HepG2 (cell line): ENCODE data around the gene ABHD17C. TPM values are rescaled to one million over a fixed set of nuclear protein-coding genes. Genes with fewer than 3 reads are reported as not detected.

Experiments
- ATAC-seq: fragments of 200-7000 bp; cut with Tn5 transposase; 3 replicates; pipeline ENCODE4 v1.9.1; 2020; ENCODE audit warnings: mild to moderate bottlenecking, moderate library complexity
- BruUV-seq: library from RNA; stranded (reverse); fragments of 400-500 nt; replicated peaks from 2 replicates; lab custom pipeline; 2021; lab: Mats Ljungman, UMichigan
- CTCF ChIA-PET: fragments of 300-600 bp; formaldehyde crosslinking; extraction: SDS; loops from one replicate; lab custom pipeline; 2021; ENCODE audit warnings: low total read pairs, inconsistent platforms, low intra/inter-chr PET ratio; lab: Yijun Ruan, JAX
- POLR2A ChIA-PET: fragments of 350-600 bp; sonication (Branson Sonifier 250); formaldehyde crosslinking; loops from one replicate; lab custom pipeline; 2020; ENCODE audit warnings: antibody characterized with exemption, inconsistent platforms; lab: Yijun Ruan, JAX
- DNase-seq: peaks from one replicate; pipeline ENCODE4 v3.0.0-alpha.2; 2015; ENCODE audit warnings: low spot score
- FAIRE-seq: peaks from 3 replicates; lab custom pipeline; 2011; peaks lifted over from hg19 to GRCh38; lab: Jason Lieb, UNC
- H2AFZ ChIP-seq: one replicate; pipeline ENCODE4 v1.6.1; 2011; ENCODE audit warnings: low read length, inconsistent platforms
- H3K27ac ChIP-seq: fragments of 300-600 bp; 3 replicates; pipeline ENCODE4 v1.8.0; 2011; ENCODE audit warnings: mixed run types, mild to moderate bottlenecking, mixed read lengths, low read length, inconsistent platforms; ENCODE audit not compliant: insufficient read depth; ENCODE audit errors: extremely low read length
- H3K27me3 ChIP-seq, 2 experiments: fragments of 200-600 bp in 1 of 2; 2 replicates in 1 of 2; 3 replicates in 1 of 2; pipeline versions ENCODE4 v1.6.0 to v1.8.0; 2011; ENCODE audit warnings: low read length in 2 of 2, mild to moderate bottlenecking in 2 of 2, moderate library complexity in 2 of 2, inconsistent platforms in 1 of 2; ENCODE audit not compliant: insufficient read depth in 2 of 2, control insufficient read depth in 1 of 2
- H3K36me3 ChIP-seq, 2 experiments: fragments of 200-600 bp in 1 of 2; replicated peaks in 1 of 2; 2 replicates in 1 of 2; 3 replicates in 1 of 2; pipeline versions ENCODE4 v1.5.1 to v1.8.0; 2011; ENCODE audit warnings: low read length in 2 of 2, inconsistent platforms in 1 of 2; ENCODE audit not compliant: insufficient read depth in 2 of 2, control insufficient read depth in 1 of 2
- H3K4me1 ChIP-seq: 2 replicates; pipeline ENCODE4 v1.5.1; 2012; ENCODE audit warnings: low read length, inconsistent platforms; ENCODE audit not compliant: insufficient read depth
- H3K4me2 ChIP-seq: 2 replicates; pipeline ENCODE4 v1.6.0; 2011; ENCODE audit warnings: low read depth, low read length, inconsistent platforms
- H3K4me3 ChIP-seq, 3 experiments: fragments of 200-600 bp in 1 of 3; sonication (generic), shearing (Covaris generic) in 1 of 3; replicated peaks in 1 of 3; 2 replicates each; pipeline ENCODE4 v1.5.1; 2011 to 2016; ENCODE audit warnings: low read length in 3 of 3, inconsistent platforms in 2 of 3, low read depth in 2 of 3, mild to moderate bottlenecking in 2 of 3, control low read depth in 1 of 3, mixed read lengths in 1 of 3; ENCODE audit not compliant: insufficient read depth in 1 of 3
- H3K79me2 ChIP-seq: one replicate; pipeline ENCODE4 v1.6.1; 2011; ENCODE audit warnings: low read length, inconsistent platforms; ENCODE audit not compliant: insufficient read depth
- H3K9ac ChIP-seq: 2 replicates; pipeline ENCODE4 v1.6.0; 2011; ENCODE audit warnings: mild to moderate bottlenecking, low read depth, low read length, inconsistent platforms; ENCODE audit not compliant: insufficient read depth
- H3K9me3 ChIP-seq: 2 replicates; pipeline ENCODE4 v1.5.1; 2012; ENCODE audit warnings: mild to moderate bottlenecking, low read length
- H4K20me1 ChIP-seq: 2 replicates; pipeline ENCODE4 v1.6.0; 2011; ENCODE audit warnings: inconsistent platforms, mild to moderate bottlenecking, low read length, moderate library complexity; ENCODE audit not compliant: insufficient read depth
- GATA4 ChIP-seq: sonication (generic); IDR thresholded peaks from 2 replicates; pipeline ENCODE4 v1.6.1; 2016; ENCODE audit warnings: antibody characterized with exemption, low read depth, borderline replicate concordance
- HCFC1 ChIP-seq: fragments of 150-350 bp; IDR thresholded peaks from 2 replicates; pipeline ENCODE4 v1.6.1; 2014; ENCODE audit warnings: low read depth, low read length
- KDM6A ChIP-seq: IDR thresholded peaks from 2 replicates; pipeline ENCODE4 v1.6.1; 2016; ENCODE audit warnings: low read depth
- KLF15 ChIP-seq: sonication (generic); formaldehyde crosslinking; IDR thresholded peaks from 2 replicates; pipeline ENCODE4 v1.8.1; 2023; ENCODE audit warnings: borderline replicate concordance, mild to moderate bottlenecking, inconsistent platforms, missing genetic modification reagents, mixed read lengths
- NAIF1 ChIP-seq: sonication (generic); formaldehyde crosslinking; IDR thresholded peaks from 2 replicates; pipeline ENCODE4 v1.5.0; 2020; ENCODE audit warnings: mild to moderate bottlenecking, missing genetic modification reagents, borderline replicate concordance
- SNAPC2 ChIP-seq: sonication (generic); formaldehyde crosslinking; IDR thresholded peaks from 2 replicates; pipeline ENCODE4 v1.8.1; 2022; ENCODE audit warnings: mild to moderate bottlenecking, missing genetic modification reagents
- TEAD2 ChIP-seq: sonication (generic); formaldehyde crosslinking; IDR thresholded peaks from 2 replicates; pipeline ENCODE4 v1.9.0; 2021; ENCODE audit warnings: missing genetic modification reagents
- ZBTB26 ChIP-seq: IDR thresholded peaks from 2 replicates; pipeline ENCODE4 v1.6.1; 2016; ENCODE audit warnings: missing compliant biosample characterization, missing genetic modification reagents, borderline replicate concordance
- ZFP1 ChIP-seq: IDR thresholded peaks from 2 replicates; pipeline ENCODE4 v1.6.1; 2016
- ZFP36L1 ChIP-seq: sonication (generic); formaldehyde crosslinking; IDR thresholded peaks from 2 replicates; pipeline ENCODE4 v1.8.0; 2022; ENCODE audit warnings: mild to moderate bottlenecking, missing genetic modification reagents, moderate library complexity
- ZKSCAN1 ChIP-seq: fragments of 150-350 bp; IDR thresholded peaks from 2 replicates; pipeline ENCODE4 v1.6.1; 2014; ENCODE audit warnings: low read length
- ZNF547 ChIP-seq: sonication (generic); formaldehyde crosslinking; IDR thresholded peaks from 2 replicates; pipeline ENCODE4 v1.5.1; 2020; ENCODE audit warnings: mild to moderate bottlenecking, missing genetic modification reagents
- ZNF558 ChIP-seq: sonication (generic); formaldehyde crosslinking; IDR thresholded peaks from 2 replicates; pipeline ENCODE4 v1.9.0; 2022; ENCODE audit warnings: mild to moderate bottlenecking, missing genetic modification reagents, borderline replicate concordance
- ZNF7 ChIP-seq: IDR thresholded peaks from 2 replicates; pipeline ENCODE4 v1.6.1; 2016; ENCODE audit warnings: missing biosample characterization, missing genetic modification reagents
- WGBS: methylation state at CpG from one replicate; pipeline ENCODE4 v1.1.6; 2017; ENCODE audit warnings: low lambda C conversion rate; 5-methylcytosine and 5-hydroxymethylcytosine counted together
- in situ Hi-C: cut with HindIII; loops from 2 replicates; pipeline ENCODE4 v1.10.0; 2017; ENCODE audit warnings: low pct_unique_long_range_greater_than_20kb; ENCODE audit not compliant: extremely low pct_ligation_motif_present
- intact Hi-C: fragments of 100-400 bp; cut with micrococcal nuclease; formaldehyde crosslinking; loops from one replicate; pipeline ENCODE4 v1.10.0; 2022; ENCODE audit not compliant: unreplicated experiment
- polyA plus RNA-seq, 8 experiments: library from polyadenylated mRNA; depleted of rRNA in 3 of 8; stranded (reverse) in 7 of 8; unstranded in 1 of 8; fragments of >200 nt; fragmentation: Illumina TruSeq in 4 of 8; extraction: Trizol in 4 of 8; gene quantifications; 2 replicates each; pipeline versions ENCODE4 v1.2.1 to v1.2.3, GENCODE V29; 2011 to 2016; ENCODE audit warnings: low read depth in 4 of 8, missing spikeins in 1 of 8, mixed read lengths in 1 of 8; ENCODE audit not compliant: insufficient read depth in 1 of 8
- total RNA-seq, 5 experiments: library from RNA; depleted of rRNA; stranded (reverse); fragments of >200 nt; fragmentation: Illumina TruSeq; extraction: Trizol; gene quantifications; 2 replicates each; pipeline ENCODE4 v1.2.3, GENCODE V29; 2016; ENCODE audit warnings: low read depth in 1 of 5
- TF ChIP-seq, protein P1 (sequence below): sonication (generic); formaldehyde crosslinking; IDR thresholded peaks from 2 replicates; pipeline ENCODE4 v1.8.0; 2022; ENCODE audit warnings: missing genetic modification reagents, mild to moderate bottlenecking, borderline replicate concordance
- TF ChIP-seq, protein P2 (sequence below): IDR thresholded peaks from 2 replicates; pipeline ENCODE4 v1.6.1; 2016
- TF ChIP-seq, protein P3 (sequence below): sonication (generic); formaldehyde crosslinking; IDR thresholded peaks from 2 replicates; pipeline ENCODE4 v1.4.0; 2020; ENCODE audit warnings: missing genetic modification reagents
- TF ChIP-seq, protein P4 (sequence below): sonication (generic); formaldehyde crosslinking; IDR thresholded peaks from 2 replicates; pipeline ENCODE4 v1.5.0; 2020; ENCODE audit warnings: mild to moderate bottlenecking, missing genetic modification reagents, borderline replicate concordance

The ABHD17C gene
- total and polyA plus RNA-seq, 2 of the 13 experiments (the other 11 are each of a cell fraction or from before 2014, with no cell fraction given), result 2.9 to 3.9 TPM

- intact Hi-C loops, result no loop called here
- POLR2A ChIA-PET, result no interaction called here
- no peaks in the 10 kb centered on the region for H3K9me3 ChIP-seq
- peaks cover 17% of the 10 kb centered on the region for H3K4me1 ChIP-seq
- FAIRE-seq (no peak), DNase-seq (no peak), ATAC-seq (no peak)
- no CpG with 5 or more reads among the region's 1 CpG for WGBS
- no peaks in the 10 kb centered on the region for H3K36me3 ChIP-seq
- no peak overlapping the region for H3K4me2 ChIP-seq
- no peaks in the 10 kb centered on the region for H3K79me2 ChIP-seq
- TF ChIP-seq, protein P1, sequence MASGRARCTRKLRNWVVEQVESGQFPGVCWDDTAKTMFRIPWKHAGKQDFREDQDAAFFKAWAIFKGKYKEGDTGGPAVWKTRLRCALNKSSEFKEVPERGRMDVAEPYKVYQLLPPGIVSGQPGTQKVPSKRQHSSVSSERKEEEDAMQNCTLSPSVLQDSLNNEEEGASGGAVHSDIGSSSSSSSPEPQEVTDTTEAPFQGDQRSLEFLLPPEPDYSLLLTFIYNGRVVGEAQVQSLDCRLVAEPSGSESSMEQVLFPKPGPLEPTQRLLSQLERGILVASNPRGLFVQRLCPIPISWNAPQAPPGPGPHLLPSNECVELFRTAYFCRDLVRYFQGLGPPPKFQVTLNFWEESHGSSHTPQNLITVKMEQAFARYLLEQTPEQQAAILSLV, result no peak
- no peak for TF ChIP-seq ZNF558 (CRISPR knock-in tag)
- no peak for TF ChIP-seq ZFP36L1 (CRISPR knock-in tag)
- TF ChIP-seq NAIF1 (CRISPR knock-in tag), result no peak
- no peak for TF ChIP-seq ZFP1
- TF ChIP-seq SNAPC2, result no peak
- no peak for TF ChIP-seq KLF15
- no peak for TF ChIP-seq KDM6A
- TF ChIP-seq ZNF547 (CRISPR knock-in tag), result no peak
- TF ChIP-seq, protein P2, sequence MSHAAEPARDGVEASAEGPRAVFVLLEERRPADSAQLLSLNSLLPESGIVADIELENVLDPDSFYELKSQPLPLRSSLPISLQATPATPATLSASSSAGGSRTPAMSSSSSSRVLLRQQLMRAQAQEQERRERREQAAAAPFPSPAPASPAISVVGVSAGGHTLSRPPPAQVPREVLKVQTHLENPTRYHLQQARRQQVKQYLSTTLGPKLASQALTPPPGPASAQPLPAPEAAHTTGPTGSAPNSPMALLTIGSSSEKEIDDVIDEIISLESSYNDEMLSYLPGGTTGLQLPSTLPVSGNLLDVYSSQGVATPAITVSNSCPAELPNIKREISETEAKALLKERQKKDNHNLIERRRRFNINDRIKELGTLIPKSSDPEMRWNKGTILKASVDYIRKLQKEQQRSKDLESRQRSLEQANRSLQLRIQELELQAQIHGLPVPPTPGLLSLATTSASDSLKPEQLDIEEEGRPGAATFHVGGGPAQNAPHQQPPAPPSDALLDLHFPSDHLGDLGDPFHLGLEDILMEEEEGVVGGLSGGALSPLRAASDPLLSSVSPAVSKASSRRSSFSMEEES, result no peak
- TF ChIP-seq, protein P3, sequence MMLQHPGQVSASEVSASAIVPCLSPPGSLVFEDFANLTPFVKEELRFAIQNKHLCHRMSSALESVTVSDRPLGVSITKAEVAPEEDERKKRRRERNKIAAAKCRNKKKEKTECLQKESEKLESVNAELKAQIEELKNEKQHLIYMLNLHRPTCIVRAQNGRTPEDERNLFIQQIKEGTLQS, result no peak
- TF ChIP-seq ZNF7, result no peak
- no peak for TF ChIP-seq ZKSCAN1
- TF ChIP-seq HCFC1, result no peak
- TF ChIP-seq ZBTB26 (CRISPR knock-in tag), result no peak
- TF ChIP-seq, protein P4, sequence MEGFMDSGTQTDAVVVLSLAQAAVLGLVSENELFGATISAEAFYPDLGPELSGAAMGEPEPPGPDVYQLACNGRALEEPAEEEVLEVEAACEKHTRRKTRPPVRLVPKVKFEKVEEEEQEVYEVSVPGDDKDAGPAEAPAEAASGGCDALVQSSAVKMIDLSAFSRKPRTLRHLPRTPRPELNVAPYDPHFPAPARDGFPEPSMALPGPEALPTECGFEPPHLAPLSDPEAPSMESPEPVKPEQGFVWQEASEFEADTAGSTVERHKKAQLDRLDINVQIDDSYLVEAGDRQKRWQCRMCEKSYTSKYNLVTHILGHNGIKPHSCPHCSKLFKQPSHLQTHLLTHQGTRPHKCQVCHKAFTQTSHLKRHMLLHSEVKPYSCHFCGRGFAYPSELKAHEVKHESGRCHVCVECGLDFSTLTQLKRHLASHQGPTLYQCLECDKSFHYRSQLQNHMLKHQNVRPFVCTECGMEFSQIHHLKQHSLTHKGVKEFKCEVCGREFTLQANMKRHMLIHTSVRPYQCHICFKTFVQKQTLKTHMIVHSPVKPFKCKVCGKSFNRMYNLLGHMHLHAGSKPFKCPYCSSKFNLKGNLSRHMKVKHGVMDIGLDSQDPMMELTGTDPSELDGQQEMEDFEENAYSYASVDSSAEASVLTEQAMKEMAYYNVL (CRISPR knock-in tag), result no peak
- TF ChIP-seq GATA4, result no peak
- TF ChIP-seq TEAD2, result no peak
- in situ Hi-C loops, result no loop called here
- BruUV-seq, result no TSS peak
- H3K4me3 ChIP-seq, result no peak overlapping the region
- H3K27me3 ChIP-seq, result no peaks in the 10 kb centered on the region
- H3K9ac ChIP-seq, result no peak overlapping the region
- H3K27ac ChIP-seq, result no peak overlapping the region
- CTCF ChIA-PET, result no interaction called here
- H4K20me1 ChIP-seq, result no peaks in the 10 kb centered on the region
- no peak overlapping the region for H2AFZ ChIP-seq
Measured at GRCh38 chr15:80733460-80733859, 38.4 kb downstream of the ABHD17C start.
